Hematopoietic multipotent progenitor cell treated with erythropoietin and hydrocortisone succinate and interleukin-3 and kit ligand, for 8 days (in vitro differentiated cells): ENCODE measurements around the gene CHST9.
"Not testable (repeated sequence)": the region's sequence is repeated elsewhere in the genome, so short reads cannot be mapped to it uniquely, and the experiment has no call there.

Experiments
- DNase-seq: peaks from one replicate; pipeline ENCODE4 v3.0.0-alpha.2; 2015

CHST9 gene

DNA sequence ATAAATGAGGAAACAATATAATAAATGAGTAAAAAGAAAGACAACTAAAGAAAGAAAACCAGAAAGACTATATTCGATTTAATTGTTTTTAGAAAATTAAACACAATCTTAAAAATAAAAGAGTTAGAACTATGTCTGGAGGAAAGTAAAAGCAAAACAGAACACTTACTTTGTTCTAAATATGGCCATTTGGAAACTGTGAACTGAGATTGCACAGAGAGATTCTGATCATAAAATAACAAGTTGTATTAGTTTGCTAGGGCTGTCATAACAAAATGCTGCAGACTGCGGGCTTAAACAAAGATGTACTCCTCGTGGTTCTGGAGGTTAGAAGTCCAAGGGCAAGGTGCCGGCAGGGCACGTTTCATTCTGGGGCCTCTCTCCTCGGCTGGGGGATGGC, 191.5 kb downstream of the CHST9 start:
- DNase-seq = no peak

GRCh38 chr18:26992926-26993325, 192.2 kb downstream of the CHST9 start:
- DNase-seq = no peak

GRCh38 chr18:26989842-26990241, 195.3 kb downstream of the CHST9 start:
- DNase-seq = no peak

- DNase-seq = no peak
Observed at GRCh38 chr18:26981360-26982082, 203.6 kb downstream of the CHST9 start.

- DNase-seq = no peak
Observed at GRCh38 chr18:26978812-26979341, 206.2 kb downstream of the CHST9 start.

DNA sequence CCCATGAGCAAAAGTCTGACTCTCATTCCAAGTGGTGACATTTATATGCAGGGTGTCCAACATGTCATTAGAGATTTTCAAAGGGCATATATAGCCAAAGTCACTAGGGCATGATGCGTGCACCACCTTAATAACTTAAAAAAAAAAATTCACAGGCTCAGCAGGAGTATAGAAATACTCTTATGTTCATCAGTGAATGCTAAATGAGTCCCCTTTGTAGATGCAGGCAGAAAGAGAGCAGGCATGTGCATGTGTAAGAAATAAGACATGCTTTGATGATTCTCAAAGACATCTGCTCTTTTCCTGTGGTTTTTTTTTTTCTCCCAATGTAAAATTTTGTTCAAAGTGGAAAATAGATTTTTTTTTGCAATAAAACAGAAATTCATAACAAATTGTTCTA, 207.3 kb downstream of the CHST9 start:
- DNase-seq = no peak

DNA sequence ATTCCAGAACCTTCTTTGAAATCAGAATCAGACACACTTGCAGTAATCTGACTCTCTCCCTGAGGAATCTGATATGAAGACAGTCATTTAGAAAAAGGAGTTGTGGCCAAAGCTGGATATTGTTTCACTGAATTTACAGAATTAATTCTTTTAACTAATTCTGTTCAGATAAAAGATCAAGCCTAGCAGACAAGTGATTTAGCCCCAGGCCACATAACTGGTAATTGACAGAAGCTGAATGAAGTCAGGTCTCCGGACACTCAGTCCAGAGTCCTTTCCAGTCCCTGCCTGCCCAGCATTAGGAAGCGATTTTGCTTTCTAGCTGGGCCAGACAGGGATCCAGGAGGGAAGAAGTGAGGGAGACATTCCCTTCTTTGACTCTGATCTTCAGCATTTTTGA, 208.9 kb downstream of the CHST9 start:
- no peak for DNase-seq

DNA sequence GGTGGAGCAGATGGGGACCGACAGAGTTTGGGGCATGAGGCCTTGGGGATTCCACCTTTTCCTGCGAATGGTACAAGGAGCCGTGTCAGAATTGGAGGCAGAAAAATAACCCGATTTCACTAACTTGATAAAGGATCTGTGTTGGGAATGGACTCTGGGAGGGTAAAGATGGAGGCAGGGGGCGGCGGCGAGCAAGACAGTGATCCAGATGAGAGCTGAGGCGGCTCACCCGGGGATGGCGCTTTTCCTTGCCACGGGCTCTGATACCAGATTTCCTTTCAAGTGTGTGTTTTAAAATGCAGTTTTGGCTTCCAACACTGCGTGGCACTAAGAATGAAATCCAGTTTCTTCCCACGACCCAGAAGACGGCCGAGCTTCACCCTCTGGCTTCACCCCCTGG, 212.6 kb downstream of the CHST9 start:
- DNase-seq = not testable (repeated sequence)

GRCh38 chr18:26971409-26971808, 213.7 kb downstream of the CHST9 start:
- no peak for DNase-seq

DNA sequence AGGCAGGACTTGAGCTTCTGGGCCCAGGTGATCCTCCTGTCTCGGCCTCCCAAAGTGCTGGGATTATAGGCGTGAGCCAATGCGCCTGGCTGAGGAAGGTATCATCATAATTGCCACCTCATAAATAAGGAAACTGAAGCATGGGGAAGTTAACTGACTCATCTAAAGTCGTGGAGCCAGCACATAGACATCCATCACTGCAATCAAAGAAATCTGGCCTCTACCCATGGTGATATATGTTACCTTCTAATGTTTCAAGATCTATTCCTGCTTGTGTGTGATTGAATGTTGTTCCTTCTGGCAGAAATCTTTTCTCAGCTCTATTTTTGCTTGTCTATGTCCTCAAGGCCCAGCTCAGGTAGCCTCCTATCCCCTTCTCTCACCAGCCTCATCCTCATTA, 214.5 kb downstream of the CHST9 start:
- no peak for DNase-seq

DNA sequence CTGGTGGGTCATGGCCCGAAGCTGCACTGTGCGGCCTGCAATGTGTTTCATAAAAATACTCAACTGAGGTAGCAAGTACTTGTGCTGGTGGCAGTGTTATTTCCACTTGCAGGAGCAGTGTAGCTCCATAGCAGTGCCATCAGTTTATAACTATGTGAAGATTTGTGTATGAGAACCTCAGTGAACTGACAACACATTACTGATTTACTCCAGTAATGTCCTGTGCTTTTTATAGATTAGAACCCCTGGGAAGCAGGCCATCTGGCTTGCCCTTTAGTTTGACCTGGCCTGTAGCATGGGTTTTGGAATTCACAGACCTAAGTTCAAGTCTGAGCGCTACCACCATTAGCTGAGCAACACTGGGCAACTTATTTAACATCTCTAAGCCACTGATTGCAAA, 219.9 kb downstream of the CHST9 start:
- DNase-seq = no peak

- DNase-seq = no peak
Observed at GRCh38 chr18:26963292-26963691, 221.8 kb downstream of the CHST9 start.

GRCh38 chr18:26961839-26962238, 223.3 kb downstream of the CHST9 start:
- no peak for DNase-seq

DNA sequence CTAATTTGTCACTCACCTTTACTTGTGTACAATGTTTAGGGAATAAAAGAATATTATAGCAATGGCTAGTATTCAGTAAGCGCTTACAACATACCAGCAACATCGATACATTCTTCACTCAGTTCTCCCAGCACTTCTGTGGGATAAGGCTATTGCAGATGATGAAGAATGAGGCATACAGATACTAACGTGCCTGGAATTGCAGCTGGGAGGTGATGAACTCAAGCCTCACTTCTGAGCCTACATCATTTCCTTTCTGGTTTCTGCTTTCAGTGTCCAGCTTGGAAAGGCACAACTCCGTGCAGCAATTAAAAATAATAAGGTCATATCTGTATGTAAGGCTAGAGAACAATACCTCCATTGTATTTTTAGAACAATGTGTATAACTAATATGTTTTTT, 224.2 kb downstream of the CHST9 start:
- no peak for DNase-seq

DNA sequence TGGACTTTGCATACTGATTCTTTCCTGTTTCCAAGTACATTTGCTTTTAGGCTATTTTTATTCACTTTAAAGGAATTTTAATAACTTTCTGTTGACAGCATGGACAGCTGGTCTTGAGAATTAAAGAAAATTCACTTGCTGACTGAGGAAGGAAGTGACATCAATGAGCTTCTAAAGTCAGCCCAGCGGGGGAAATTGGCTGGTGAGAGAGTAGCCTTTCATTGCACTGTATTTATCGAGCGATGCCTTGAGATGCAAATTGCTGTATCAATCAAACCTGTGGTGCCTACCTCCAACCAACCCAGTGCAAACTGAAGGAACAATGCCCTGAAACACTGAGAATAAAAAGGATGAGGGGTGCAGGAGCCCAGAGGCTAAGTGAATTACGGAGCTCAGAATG, 228.2 kb downstream of the CHST9 start:
- DNase-seq = no peak

GRCh38 chr18:26948703-26949102, 236.4 kb downstream of the CHST9 start:
- no peak for DNase-seq

- no peak for DNase-seq
Observed at GRCh38 chr18:26943906-26944305, 241.2 kb downstream of the CHST9 start.

DNA sequence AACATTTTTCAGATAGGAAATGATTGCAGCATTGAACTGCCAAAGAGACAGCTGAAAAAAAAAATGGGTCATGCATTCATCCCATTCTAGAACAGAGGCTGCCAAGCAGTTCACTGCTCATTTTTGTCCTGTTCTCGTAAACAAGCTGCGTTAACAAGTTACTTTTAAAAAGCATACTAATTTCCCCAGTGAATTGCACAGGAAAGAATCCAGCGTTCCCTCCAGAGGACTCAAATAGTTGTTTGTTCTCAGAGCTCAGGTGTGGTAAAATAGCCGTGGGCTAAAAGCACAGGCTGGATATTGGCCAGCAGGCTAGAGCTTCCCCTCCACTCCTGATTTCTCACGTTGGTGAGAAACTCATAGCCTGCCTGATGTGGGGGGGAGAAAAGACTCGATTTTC, 243.5 kb downstream of the CHST9 start:
- no peak for DNase-seq

- DNase-seq = no peak
Observed at GRCh38 chr18:26940744-26941398, 244.2 kb downstream of the CHST9 start.

GRCh38 chr18:26931659-26932058, 253.4 kb downstream of the CHST9 start:
- DNase-seq = no peak

- DNase-seq = no peak
Observed at GRCh38 chr18:26930630-26931029, 254.5 kb downstream of the CHST9 start.

DNA sequence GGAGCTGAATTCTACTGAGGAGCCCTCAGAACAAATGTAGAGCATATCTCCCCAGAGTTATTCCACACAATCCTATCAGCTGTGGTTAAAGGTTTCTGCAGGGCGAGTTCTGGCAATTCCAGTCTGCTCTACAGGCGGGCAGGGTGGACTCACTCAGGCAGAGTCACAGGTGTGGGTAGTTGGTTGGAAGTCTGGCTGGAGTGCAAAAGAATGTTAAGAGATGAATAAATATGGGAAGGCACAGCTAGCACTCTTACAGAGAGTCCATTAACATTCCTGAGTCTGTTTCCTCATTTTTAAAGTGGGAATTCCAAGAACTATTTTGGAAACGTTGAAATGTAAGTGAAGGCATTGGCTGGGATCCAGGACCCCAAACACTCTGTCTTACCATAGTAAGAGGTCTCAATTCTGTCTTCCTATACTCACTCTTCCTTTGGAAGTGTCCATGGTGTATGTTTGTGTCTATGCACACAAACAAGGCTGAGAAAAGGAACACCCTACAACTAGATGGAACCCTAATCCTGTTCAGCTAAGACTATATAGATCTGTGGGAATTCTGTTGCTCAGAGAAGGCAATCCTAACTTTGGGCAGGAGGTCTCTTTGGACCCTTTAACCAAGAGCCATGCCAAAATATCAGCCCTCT, 256.3 kb downstream of the CHST9 start:
- no peak for DNase-seq

DNA sequence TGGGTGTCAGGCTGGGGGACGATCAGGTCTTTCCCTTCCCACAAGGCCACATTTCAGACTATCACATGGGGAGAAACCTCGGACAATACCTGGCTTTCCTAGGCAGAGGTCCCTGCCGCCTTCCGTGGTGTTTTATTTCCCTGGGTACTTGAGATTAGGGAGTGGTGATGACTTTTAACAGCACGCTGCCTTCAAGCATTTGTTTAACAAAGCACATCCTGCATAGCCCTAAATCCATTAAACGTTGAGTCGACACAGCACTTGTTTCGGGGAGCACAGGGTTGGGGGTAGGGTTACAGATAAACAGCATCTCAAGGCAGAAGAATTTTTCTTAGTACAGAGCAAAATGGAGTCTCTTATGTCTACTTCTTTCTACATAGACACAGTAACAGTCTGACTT, 257.3 kb downstream of the CHST9 start:
- DNase-seq = not testable (repeated sequence)

GRCh38 chr18:26926066-26926675, 258.9 kb downstream of the CHST9 start:
- DNase-seq = no peak
